ENCODE data around the gene PACC1.

GRCh38 chr1:212430416-212430815 is 15.7 kb upstream of the PACC1 start:
- TF ChIP-seq CBFB (CRISPR knock-in tag; IDR thresholded peaks at IDR 0.05; ENCODE audit: low read depth) (no peak), JUN (CRISPR knock-in tag; IDR thresholded peaks at IDR 0.05) (no peak), ARID4B (CRISPR knock-in tag; IDR thresholded peaks at IDR 0.05; ENCODE audit: borderline replicate concordance) (no peak), FOXP4 (CRISPR knock-in tag; IDR thresholded peaks at IDR 0.05) (no peak), PREB (CRISPR knock-in tag; IDR thresholded peaks at IDR 0.05; ENCODE audit: borderline replicate concordance) (no peak), ATF2 (CRISPR knock-in tag; IDR thresholded peaks at IDR 0.05; ENCODE audit: borderline replicate concordance, low read depth) (no peak), CTCF (IDR thresholded peaks at IDR 0.05) (no peak), KAT7 (CRISPR knock-in tag; IDR thresholded peaks at IDR 0.05; ENCODE audit: borderline replicate concordance) (no peak), SP1 (CRISPR knock-in tag; conservative IDR thresholded peaks at IDR 0.05) (no peak), E2F4 (CRISPR knock-in tag; IDR thresholded peaks at IDR 0.05; ENCODE audit: borderline replicate concordance, low read depth) (no peak), FOXJ3 (CRISPR knock-in tag; IDR thresholded peaks at IDR 0.05; ENCODE audit: borderline replicate concordance) (no peak)
